ENCODE measurements around the gene ZNF362. TPM values are rescaled to one million over a fixed set of nuclear protein-coding genes. Genes with fewer than 3 reads are reported as not detected.

Gene ZNF362
- total RNA-seq, 1 experiment from 2014 or later: 11.1 TPM

GRCh38 chr1:33322870-33323585 lies 66.7 kb downstream of the ZNF362 start:
- Histone ChIP-seq H3K4me1 (ENCODE audit: control insufficient read depth in 1 of 2, insufficient read depth in 2 of 2, low read length in 2 of 2) (no peaks in the 10 kb centered on the region), H3K27ac (ENCODE audit: low read depth, low read length) (no peak overlapping the region), H3K79me2 (ENCODE audit: insufficient read depth, low read length) (no peaks in the 10 kb centered on the region), H3K27me3 (ENCODE audit: insufficient read depth, low read length) (no peaks in the 10 kb centered on the region), H2AFZ (ENCODE audit: low read depth, low read length, poor library complexity, severe bottlenecking) (no peak overlapping the region), H3K4me3 (replicated peaks in 1 of 2; ENCODE audit: low read depth in 1 of 2, low read length in 2 of 2) (no peak overlapping the region), H3K9ac (ENCODE audit: low read length) (no peak overlapping the region), H3K9me2 (ENCODE audit: insufficient read depth) (no peaks in the 10 kb centered on the region), H4K20me1 (ENCODE audit: insufficient read depth) (no peaks in the 10 kb centered on the region), H3K4me2 (ENCODE audit: low read length) (no peak overlapping the region), H3K36me3 (ENCODE audit: control insufficient read depth in 1 of 2, insufficient read depth in 2 of 2, low read length in 2 of 2) (peaks cover 47 to 48% of the 10 kb centered on the region in 2 experiments), H3K9me3 (ENCODE audit: control insufficient read depth in 1 of 2, insufficient read depth in 1 of 2, low read depth in 1 of 2, low read length in 2 of 2) (no peaks in the 10 kb centered on the region)
- no peak for TF ChIP-seq SP1 (IDR thresholded peaks at IDR 0.05; ENCODE audit: low read depth)
- TF ChIP-seq POLR2AphosphoS5 (IDR thresholded peaks at IDR 0.05; ENCODE audit: low read depth, low read length): peak; percentile 39; the same call in 1 of the 2 replicates
- TF ChIP-seq SRF (IDR thresholded peaks at IDR 0.05; ENCODE audit: low read depth): no peak
- DNase-seq (ENCODE audit: low read depth, low spot score) (no peak), ATAC-seq (no peak)
- intact Hi-C loops (cut with micrococcal nuclease): no loop called here
- BruUV-seq (replicated peaks): no TSS peak
- RAD21 ChIA-PET (ENCODE audit: low non-redundant PET in 1 of 2, low total read pairs in 2 of 2, uncharacterized antibody in 2 of 2, unreplicated experiment in 2 of 2): no interaction called here
- POLR2A ChIA-PET: no interaction called here
- CTCF ChIA-PET: no interaction called here

GRCh38 chr1:33323663-33324477 lies 67.6 kb downstream of the ZNF362 start:
- TF ChIP-seq POLR2A (IDR thresholded peaks at IDR 0.05; ENCODE audit: borderline replicate concordance, extremely low read depth, insufficient read depth, insufficient read length): no peak
- TF ChIP-seq ZBTB33 (IDR thresholded peaks at IDR 0.05; ENCODE audit: extremely low read depth, insufficient replicate concordance, low read length): no peak
- TF ChIP-seq MAX (IDR thresholded peaks at IDR 0.05): no peak
- TF ChIP-seq SRF (IDR thresholded peaks at IDR 0.05; ENCODE audit: low read depth): no peak
- TF ChIP-seq ZNF274 (IDR thresholded peaks at IDR 0.05; ENCODE audit: low read depth, low read length): no peak
- no peak for TF ChIP-seq YY1 (IDR thresholded peaks at IDR 0.05; ENCODE audit: extremely low read depth, insufficient replicate concordance, low read depth, low read length)
- TF ChIP-seq CTCF (IDR thresholded peaks at IDR 0.05 in 2 of 3, conservative IDR thresholded peaks at IDR 0.05 in 1 of 3; ENCODE audit: borderline replicate concordance in 1 of 3, insufficient read depth in 1 of 3, low read depth in 2 of 3, low read length in 2 of 3): no peak
- TF ChIP-seq EGR1 (IDR thresholded peaks at IDR 0.05; ENCODE audit: low read depth): no peak
- no peak for TF ChIP-seq TCF7L2 (IDR thresholded peaks at IDR 0.05; ENCODE audit: borderline replicate concordance, extremely low read depth, insufficient read depth, insufficient read length)
- BruUV-seq (replicated peaks): TSS peak; percentile 8
- Histone ChIP-seq H3K4me2 (ENCODE audit: low read length) (no peak overlapping the region), H3K27me3 (ENCODE audit: insufficient read depth, low read length) (no peaks in the 10 kb centered on the region), H3K9me3 (ENCODE audit: control insufficient read depth in 1 of 2, insufficient read depth in 1 of 2, low read depth in 1 of 2, low read length in 2 of 2) (no peaks in the 10 kb centered on the region), H3K9me2 (ENCODE audit: insufficient read depth) (no peaks in the 10 kb centered on the region), H3K4me1 (ENCODE audit: control insufficient read depth in 1 of 2, insufficient read depth in 2 of 2, low read length in 2 of 2) (no peaks in the 10 kb centered on the region), H4K20me1 (ENCODE audit: insufficient read depth) (no peaks in the 10 kb centered on the region), H2AFZ (ENCODE audit: low read depth, low read length, poor library complexity, severe bottlenecking) (no peak overlapping the region), H3K36me3 (ENCODE audit: control insufficient read depth in 1 of 2, insufficient read depth in 2 of 2, low read length in 2 of 2) (peaks cover 55 to 56% of the 10 kb centered on the region in 2 experiments), H3K27ac (ENCODE audit: low read depth, low read length) (no peak overlapping the region), H3K4me3 (replicated peaks in 1 of 2; ENCODE audit: low read depth in 1 of 2, low read length in 2 of 2) (no peak overlapping the region), H3K79me2 (ENCODE audit: insufficient read depth, low read length) (no peaks in the 10 kb centered on the region; the same call in 1 of the 2 replicates), H3K9ac (ENCODE audit: low read length) (no peak overlapping the region)
- ATAC-seq (no peak), DNase-seq (ENCODE audit: low read depth, low spot score) (no peak)
- intact Hi-C loops (cut with micrococcal nuclease): no loop called here
- POLR2A ChIA-PET: no interaction called here
- CTCF ChIA-PET: no interaction called here
- RAD21 ChIA-PET (ENCODE audit: low non-redundant PET in 1 of 2, low total read pairs in 2 of 2, uncharacterized antibody in 2 of 2, unreplicated experiment in 2 of 2): no interaction called here

Data from HCT116 (cell line).